GM10266 (cell line): ENCODE data around the gene NLRP7.
"Not testable (repeated sequence)": the region's sequence is repeated elsewhere in the genome, so short reads cannot be mapped to it uniquely, and the experiment has no call there.

Source experiments
- DNase-seq: peaks from one replicate; pipeline ENCODE4 v3.0.0; 2012; ENCODE audit errors: extremely low spot score
- TF ChIP-seq, protein P1 (sequence below): IDR thresholded peaks from 2 replicates; pipeline ENCODE4 v1.5.1; 2012; ENCODE audit warnings: mild to moderate bottlenecking, low read depth; ENCODE audit not compliant: control insufficient read depth, insufficient read depth; ENCODE audit errors: missing control alignments

Gene NLRP7

DNA sequence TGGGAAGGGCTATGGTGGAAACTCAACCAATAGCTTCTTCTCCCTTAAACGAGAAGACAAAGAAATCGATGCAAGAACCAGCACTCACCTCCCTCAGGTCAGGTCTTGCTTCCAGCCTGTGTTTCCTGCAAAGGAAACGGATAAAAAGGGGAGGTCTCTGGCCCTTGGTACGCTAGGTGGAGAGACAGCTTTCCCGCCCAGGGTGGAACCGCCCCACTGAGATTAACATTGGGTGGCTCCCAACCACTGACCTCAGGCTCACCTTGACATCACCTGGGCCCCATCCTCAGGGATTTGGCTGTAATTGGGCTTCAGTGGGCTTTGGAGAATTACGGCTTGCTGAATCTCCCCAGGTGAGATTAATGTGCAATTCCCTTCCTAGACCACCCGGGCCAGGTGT lies at the start of gene NLRP7:
TSS of gene NLRP7 (minus strand) at position 150 of the 400 bp plus-strand sequence.
- TF ChIP-seq, protein P1, sequence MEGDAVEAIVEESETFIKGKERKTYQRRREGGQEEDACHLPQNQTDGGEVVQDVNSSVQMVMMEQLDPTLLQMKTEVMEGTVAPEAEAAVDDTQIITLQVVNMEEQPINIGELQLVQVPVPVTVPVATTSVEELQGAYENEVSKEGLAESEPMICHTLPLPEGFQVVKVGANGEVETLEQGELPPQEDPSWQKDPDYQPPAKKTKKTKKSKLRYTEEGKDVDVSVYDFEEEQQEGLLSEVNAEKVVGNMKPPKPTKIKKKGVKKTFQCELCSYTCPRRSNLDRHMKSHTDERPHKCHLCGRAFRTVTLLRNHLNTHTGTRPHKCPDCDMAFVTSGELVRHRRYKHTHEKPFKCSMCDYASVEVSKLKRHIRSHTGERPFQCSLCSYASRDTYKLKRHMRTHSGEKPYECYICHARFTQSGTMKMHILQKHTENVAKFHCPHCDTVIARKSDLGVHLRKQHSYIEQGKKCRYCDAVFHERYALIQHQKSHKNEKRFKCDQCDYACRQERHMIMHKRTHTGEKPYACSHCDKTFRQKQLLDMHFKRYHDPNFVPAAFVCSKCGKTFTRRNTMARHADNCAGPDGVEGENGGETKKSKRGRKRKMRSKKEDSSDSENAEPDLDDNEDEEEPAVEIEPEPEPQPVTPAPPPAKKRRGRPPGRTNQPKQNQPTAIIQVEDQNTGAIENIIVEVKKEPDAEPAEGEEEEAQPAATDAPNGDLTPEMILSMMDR: no peak

DNA sequence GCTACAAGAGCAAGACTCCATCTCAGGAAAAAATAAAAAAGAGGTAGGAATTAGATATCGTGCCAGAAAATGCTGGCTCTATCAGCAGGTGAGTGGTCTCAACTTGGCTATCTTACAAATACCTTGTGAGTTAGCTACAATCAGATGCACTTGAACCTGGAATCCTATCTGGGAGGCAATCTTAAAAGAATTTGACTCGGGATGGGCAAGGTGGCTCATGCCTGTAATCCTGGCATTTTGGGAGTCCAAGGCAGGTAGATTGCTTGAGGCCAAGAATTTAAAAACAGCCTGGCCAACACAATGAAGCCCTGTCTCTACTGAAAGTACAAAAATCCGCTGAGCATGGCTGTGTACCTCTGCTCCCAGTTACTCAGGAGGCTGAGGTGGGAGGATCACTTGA lies 48.2 kb upstream of the NLRP7 start:
- no peak for DNase-seq
- TF ChIP-seq, protein P1: no peak

More for the DNA sequence above, at the start of gene NLRP7:
- DNase-seq: no peak

DNA sequence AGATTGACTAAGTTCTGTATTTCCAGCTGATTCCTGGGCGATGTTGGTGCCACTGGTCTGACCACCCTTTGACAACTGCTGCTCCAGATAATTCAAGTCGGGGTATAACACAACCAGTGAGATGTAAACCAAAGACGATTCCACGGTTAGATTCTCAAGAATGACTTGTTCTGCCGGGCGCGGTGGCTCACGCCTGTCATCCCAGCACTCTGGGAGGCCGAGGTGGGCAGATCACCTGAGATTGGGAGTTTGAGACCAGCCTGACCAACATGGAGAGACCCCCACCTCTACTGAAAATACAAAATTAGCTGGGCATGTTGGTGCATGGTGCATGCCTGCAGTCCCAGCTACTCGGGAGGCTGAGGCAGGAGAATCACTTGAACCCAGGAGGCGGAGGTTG lies 42.2 kb upstream of the NLRP7 start:
- DNase-seq: not testable (repeated sequence)

DNA sequence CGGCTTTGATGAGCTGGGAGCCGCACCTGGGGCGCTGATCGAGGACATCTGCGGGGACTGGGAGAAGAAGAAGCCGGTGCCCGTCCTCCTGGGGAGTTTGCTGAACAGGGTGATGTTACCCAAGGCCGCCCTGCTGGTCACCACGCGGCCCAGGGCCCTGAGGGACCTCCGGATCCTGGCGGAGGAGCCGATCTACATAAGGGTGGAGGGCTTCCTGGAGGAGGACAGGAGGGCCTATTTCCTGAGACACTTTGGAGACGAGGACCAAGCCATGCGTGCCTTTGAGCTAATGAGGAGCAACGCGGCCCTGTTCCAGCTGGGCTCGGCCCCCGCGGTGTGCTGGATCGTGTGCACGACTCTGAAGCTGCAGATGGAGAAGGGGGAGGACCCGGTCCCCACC lies 35.2 kb upstream of the NLRP7 start:
- not testable (repeated sequence) for DNase-seq

DNA sequence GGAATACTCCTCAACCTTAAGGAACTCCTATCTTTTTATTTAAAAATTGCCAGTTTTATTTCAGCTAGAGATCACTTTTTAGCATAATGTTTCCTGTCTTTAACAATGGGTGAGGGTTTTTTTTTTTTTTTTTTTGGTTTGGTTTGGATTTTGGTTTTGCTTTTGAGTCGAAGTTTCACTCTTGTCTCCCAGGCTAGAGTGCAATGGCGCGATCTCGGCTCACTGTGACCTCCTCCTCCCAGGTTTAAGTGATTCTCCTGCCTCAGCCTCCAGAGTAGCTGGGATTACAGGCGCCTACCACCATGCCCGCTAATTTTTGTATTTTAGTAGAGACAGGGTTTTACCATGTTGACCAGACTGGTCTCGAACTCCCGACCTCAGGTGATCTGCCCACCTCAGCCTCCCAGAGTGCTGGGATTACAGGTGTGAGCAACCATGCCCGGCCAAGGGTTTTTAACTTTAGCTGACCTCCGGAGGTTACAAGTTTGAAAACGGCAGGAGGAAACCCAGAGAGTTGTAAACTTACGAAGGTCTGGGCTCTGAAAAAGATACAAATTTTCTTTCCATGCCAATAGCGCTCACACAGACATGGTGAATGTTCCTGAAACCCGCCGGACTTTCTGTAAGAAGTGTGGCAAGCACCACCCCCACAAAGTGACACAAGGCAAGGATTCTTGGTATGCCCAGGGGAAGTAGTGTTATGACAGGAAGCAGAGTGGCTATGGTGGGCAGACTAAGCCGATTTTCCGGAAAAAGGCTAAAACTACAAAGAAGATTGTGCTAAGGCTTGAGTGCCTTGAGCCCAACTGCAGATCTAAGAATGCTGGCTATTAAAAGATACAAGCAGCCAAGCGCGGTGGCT lies 26.1 kb upstream of the NLRP7 start:
- DNase-seq: not testable (repeated sequence)

DNA sequence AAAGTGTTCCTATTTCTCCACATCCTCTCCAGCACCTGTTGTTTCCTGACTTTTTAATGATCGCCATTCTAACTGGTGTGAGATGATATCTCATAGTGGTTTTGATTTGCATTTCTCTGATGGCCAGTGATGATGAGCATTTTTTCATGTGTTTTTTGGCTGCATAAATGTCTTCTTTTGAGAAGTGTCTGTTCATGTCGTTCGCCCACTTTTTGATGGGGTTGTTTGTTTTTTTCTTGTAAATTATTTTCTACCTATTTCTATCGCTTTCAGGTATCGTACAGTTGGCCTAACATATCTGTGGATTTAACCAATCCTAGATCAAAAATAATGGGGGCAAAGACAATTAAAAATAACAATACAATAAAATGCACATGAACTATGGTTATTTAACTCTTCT lies 24.1 kb upstream of the NLRP7 start:
- not testable (repeated sequence) for DNase-seq

DNA sequence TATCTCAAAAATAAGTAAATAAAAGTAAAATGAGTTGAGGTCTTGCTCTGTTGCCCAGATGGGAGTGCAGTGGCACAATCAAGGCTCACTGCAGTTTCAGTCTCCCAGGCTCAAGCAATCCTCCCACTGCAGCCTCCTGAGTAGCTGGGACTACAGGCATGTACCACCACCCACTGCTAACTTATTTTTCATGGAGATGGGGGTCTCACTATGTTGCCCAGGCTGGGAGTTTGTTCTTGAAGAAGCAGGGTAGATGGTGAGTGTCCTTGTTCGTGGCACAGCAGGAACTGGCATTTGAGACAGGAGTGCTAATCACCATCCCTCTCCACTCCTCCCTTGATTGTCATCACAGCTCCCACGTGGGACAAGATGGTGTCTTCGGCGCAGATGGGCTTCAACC lies 22.3 kb upstream of the NLRP7 start:
- no peak for DNase-seq
- TF ChIP-seq, protein P1: no peak

DNA sequence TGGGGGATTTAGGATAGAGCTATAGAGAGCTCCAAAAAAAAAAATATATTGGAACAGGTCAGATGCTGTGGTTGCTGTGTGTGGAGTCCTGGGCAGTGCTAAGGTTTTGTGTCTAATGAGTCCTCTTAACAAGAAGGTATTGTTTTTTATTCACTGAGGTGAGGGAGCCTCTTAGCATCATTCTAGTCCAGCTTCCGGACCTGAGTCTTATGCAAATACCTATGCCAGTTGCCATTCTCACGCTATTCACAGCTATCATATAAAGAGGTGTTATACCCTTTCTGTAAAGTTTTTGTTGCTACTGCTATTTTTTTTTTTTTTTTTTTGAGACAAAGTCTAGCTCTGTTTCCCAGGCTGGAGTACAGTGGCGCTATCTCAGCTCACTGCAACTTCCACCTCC lies 20.3 kb upstream of the NLRP7 start:
- TF ChIP-seq, protein P1: no peak
- DNase-seq: no peak

DNA sequence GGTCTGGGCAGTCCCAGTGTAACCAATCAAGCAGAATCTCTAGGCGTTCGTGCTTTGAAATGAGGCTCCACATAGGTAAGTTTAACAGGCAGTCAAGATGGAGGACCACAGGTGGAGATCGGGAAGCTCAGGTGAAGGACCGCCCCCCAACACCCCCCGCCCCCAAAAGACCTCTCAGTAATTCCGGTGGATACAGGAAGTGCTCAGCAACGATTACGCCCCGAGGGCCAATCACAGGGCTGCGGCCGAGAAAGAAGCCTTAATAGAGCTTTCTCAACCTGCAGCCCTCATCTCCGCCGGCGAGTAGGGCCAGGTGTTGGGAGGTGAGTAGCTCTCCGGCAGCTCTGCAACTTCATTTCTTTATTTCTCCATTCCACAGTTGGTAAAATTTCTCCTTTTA lies 17.7 kb upstream of the NLRP7 start:
- not testable (repeated sequence) for DNase-seq

DNA sequence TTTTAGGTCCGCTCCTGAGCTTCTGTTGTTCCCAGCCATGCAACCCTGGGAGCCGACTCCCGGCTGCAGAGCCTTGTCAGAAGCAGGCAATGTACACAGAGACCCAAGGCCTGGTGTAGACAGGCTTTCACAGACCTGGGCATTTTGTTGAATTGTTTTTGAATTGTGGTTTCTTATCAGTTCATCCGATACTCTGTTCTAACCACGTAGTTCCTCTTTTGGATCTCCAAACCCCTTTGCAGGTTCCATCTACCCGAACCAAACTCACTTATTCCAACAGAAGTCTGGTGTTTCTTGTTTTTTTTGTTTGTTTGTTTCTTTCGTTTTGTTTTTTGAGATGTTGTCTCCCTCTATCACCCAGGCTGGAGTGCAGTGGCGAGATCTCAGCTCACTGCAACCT lies 12.5 kb upstream of the NLRP7 start:
- TF ChIP-seq, protein P1: no peak
- no peak for DNase-seq
